Epidermal melanocyte (primary cell): Measurements from ENCODE around the gene OR52E8.

ENCODE experiments used
- DNase-seq: peaks from one replicate; pipeline ENCODE4 v3.0.0; 2011; ENCODE audit warnings: low spot score; ENCODE audit not compliant: insufficient read length

The OR52E8 gene

GRCh38 chr11:5857590-5857989 is at the start of gene OR52E8:
Gene OR52E8, minus strand, starts transcription at chr11:5857690. Its CDS starts 0 bp downstream, at chr11:5857690.
- DNase-seq, result no peak

DNA sequence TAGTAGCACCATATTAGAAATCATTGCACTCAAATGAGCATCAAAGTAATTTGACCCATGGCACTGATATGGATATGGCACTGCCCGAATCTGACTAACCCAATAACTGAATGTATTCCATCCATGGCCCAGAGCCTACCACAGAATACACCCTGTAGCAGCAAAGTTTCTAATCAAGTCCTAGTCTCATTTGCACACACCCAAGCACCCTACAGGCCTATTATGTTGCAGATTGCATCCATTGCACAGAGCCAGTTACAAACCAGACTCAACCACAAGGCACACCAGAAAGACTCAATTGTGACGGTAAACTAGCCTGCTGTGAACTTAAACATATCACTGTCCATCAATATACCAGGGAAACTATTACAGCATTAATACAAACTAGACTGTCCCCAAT is 42.0 kb upstream of the OR52E8 start:
- DNase-seq, result no peak

DNA sequence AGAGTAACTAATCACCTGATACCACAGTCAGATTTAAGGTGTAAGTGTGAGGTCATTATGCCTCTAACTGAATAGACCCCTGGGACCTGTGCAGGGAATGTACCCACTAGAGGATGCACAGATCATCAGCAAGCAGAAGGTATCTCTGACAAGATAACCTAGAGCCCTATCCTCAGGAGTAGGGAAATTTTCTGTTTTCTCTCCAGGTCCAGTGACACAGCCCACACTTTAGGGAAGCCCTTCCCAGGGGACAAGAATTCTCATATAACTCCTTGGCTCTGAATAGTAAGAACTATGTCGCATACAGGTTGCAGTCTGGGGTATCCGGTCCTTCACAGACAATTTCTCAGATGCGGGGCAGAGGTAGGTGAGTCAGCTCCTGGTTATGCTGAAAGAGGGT is 35.4 kb upstream of the OR52E8 start, which contains the start of gene OR52E5:
Gene OR52E5 (plus strand): TSS at position 301 of the 400 bp plus-strand sequence. CDS start 7,569 bp downstream, outside the sequence.
- no peak for DNase-seq

DNA sequence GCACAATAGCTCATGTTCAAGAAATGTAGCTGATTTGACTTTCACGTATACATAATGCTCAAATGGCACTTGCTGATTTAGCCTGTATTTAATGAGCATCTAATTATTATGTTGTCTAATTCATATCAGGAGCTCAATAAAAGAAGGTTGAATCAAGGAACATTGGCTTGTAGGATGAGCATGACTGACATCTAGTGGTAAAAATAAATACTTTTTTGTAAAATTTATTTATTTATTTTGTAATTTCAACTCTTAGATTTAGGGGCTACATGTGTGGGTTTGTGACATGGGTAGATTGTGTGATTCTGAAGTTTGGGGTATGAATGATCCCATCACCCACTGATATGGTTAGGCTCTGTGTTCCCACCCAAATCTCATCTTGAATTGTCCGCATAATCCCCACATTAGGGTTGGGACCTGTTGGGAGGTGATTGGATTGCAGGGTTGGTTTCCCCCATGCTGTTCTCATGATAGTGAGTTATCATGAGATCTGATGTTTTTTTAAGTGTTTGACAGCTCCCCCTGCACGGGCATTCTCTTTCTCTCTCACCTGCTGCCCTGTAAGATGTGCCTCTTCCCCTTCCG is 33.8 kb upstream of the OR52E8 start:
- no peak for DNase-seq

GRCh38 chr11:5887661-5888060 is 30.2 kb upstream of the OR52E8 start:
- no peak for DNase-seq

DNA sequence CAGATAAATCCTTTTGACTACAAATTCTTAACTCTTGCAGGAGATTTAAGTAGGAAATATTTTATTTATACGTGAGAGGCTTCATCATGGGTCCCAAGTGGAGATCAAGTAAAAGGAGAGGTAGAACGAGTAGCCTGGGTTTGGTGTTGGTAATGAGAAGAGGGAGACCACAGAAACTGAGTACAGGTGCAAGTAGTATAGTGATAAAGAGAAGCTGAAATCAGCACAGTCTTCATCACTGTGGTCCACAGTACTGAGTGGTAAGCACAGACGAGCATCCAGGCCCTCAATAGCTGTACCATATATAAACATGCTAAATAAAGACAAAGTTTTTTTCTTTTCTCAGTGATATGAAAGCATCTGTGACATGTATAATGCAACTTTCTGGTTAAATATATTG is 29.7 kb upstream of the OR52E8 start:
- DNase-seq, result no peak

DNA sequence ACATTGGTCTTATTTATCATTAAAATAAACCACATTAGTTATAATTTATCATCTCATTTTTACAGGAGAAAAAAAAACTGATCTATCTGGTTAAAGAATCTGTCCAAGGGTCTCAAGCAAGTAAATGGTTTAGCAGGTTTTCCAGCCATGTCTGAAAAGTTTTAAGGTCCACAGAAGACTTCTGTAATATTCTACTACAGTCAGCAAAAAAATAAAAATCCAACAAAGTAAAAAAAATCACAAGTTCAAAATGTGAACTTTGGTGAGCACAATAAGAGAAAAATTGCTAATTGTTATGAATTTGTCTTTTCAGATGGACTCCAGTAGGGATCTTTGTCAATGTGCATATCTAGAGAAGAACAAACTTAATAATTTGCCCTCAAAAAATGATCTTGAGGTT is 24.3 kb upstream of the OR52E8 start:
- DNase-seq, result no peak

- no peak for DNase-seq
Observed at GRCh38 chr11:5880329-5880728, 22.8 kb upstream of the OR52E8 start, which contains the start of gene OR52E4. Gene OR52E4, plus strand, starts transcription at chr11:5880629. Its CDS starts 3,664 bp downstream, at chr11:5884293.

GRCh38 chr11:5878564-5878963 is 21.1 kb upstream of the OR52E8 start:
- DNase-seq, result no peak

DNA sequence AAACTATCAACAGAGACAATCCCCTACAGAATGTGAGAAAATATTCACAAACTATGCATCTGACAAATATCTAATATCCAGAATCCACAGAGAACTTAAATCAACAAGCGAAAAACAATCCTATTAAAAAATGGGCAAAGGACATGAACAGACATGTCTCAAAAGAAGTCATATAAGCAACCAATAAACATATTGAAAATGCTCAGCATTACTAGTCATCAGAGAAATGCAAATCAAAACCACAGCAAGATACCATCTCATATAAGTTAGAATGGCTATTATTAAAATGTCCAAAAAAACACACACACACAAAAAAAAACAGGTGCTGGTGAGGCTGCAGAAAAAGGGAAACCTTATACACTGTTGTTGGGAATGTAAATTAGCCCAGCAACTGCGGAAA is 8.3 kb upstream of the OR52E8 start:
- DNase-seq, result no peak

- DNase-seq, result no peak
Observed at GRCh38 chr11:5851002-5851401, 6.5 kb downstream of the OR52E8 start.

GRCh38 chr11:5847711-5848110 is 9.8 kb downstream of the OR52E8 start:
- no peak for DNase-seq

- DNase-seq, result no peak
Observed at GRCh38 chr11:5846701-5847100, 10.8 kb downstream of the OR52E8 start.

- no peak for DNase-seq
Observed at GRCh38 chr11:5841797-5842196, 15.7 kb downstream of the OR52E8 start, which contains the start of gene OR52E6. Gene OR52E6, minus strand, starts transcription at chr11:5841897. Its CDS starts 0 bp downstream, at chr11:5841897.

DNA sequence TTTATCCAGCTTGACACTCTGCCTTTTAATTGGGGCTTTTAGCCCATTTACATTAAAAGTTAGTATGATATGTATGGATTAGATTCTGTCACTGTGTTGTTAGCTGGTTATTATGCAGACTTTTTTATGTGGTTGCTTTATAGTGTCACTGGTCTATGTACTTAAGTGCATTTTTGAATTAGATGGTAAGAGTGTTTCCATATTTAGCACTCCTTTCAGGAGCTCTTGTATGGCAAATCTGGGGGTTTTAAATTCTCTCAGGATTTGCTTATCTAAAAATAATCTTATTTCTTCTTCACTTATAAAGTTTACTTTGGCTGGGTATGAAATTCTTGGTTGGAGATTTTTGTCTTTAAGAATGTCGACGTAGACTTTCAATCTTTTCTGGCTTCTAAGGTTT is 19.8 kb downstream of the OR52E8 start:
- DNase-seq, result no peak

DNA sequence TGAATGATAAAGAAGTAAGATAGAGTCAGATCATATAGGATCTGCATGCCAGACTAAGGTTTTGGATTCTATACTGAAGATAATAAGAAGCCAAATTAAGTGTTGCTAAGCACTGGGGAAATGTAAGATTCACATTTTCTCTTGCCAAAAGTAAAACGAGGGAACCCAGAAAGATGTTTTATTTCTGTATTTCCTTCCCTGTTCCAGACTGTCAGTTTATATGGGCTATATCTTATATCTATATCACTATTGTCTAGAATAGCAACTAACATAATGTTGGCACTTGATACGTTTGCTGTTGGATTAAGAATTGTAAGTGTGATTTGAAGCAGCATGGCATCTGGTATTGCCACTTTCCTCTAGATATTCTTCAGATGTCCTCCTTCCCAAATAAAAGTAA is 24.0 kb downstream of the OR52E8 start:
- DNase-seq, result no peak

GRCh38 chr11:5831196-5831829 is 26.2 kb downstream of the OR52E8 start:
- no peak for DNase-seq

DNA sequence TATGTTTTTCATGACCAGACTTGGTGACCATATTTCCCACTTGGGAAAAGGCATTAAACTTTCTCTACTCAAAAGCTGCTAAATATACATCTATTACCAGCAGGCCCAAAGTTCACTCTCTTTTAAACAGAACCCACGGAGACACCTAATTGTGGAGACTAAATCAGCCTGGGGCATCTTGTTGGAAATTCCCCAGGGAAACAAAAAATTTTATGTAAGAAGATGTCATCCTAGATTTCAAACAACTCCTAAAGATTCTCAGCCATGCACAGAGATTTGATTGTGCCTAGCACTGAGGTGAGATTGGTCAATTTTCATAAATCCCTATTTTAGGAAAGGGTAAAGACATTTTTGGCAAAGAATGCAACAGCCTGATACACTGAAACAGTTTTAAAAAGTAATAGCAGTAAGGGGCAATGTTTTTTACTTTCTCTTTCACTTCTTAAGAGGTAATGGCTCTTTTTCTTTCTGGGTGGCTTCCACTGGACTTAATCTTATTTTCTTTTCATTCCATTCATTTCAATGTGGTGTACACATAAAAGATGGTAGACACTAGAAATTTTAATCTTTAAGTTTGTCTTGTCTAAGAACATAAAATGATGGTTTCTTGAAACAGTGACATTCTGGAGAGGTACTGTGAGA is 39.1 kb downstream of the OR52E8 start:
- no peak for DNase-seq

GRCh38 chr11:5815534-5815933 is 42.0 kb downstream of the OR52E8 start:
- DNase-seq, result no peak

DNA sequence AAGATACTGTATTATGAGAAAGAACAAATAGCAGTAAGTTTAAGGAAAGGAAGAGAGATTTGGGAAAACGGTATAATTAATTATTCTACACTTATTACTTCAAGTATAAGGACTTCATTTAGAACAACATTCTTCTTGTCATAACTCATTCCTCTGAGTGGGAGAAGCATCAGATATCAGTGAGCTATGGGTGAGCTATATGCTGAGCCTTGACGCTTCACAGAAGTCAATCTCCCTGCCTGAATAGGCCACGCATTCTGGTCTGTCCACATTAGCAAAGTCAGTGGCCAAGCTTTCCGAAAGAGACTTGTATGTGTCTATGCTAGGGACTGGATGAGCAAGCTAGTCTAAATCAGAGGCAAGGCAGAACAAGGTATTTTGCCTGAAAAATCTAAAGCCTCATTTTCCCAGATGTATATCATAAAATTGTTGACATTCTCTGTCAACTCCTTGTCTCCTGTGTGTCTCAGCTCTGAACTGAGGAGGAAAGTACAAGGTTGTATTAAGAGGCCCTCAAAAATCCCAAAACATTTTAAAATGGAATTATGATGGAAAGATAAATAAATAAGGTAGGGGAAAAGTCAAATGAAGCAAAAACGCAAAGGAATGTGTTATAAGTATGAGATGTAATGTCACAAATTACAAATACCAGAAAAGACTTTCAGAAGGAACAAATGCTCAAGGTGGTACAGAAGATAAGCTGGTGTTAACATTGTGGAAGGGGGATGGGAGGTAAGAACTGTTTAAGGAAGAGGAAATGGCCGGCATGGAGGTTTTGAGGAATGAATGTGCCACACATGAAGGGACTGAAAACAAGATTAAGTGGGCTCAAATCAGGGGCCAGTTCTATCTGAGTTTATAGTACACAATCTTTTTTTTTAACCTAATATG is 47.3 kb downstream of the OR52E8 start:
- DNase-seq, result no peak

GRCh38 chr11:5809122-5809519 is 48.4 kb downstream of the OR52E8 start:
- no peak for DNase-seq
